Mesendoderm (in vitro differentiated cells): ENCODE data around the gene OLIG1.

Experiments used
- DNase-seq: peaks from one replicate; pipeline ENCODE4 v3.0.0; 2013
- H2AK5ac ChIP-seq: 2 replicates; pipeline ENCODE4 v1.6.1; 2013; ENCODE audit warnings: low read length, inconsistent platforms
- H2BK120ac ChIP-seq: 2 replicates; pipeline ENCODE4 v1.6.1; 2013; ENCODE audit warnings: low read depth, mild to moderate bottlenecking, low read length, moderate library complexity, mixed read lengths
- H2BK15ac ChIP-seq: replicated peaks from 2 replicates; pipeline ENCODE4 v1.6.1; 2013; ENCODE audit warnings: low read depth, mild to moderate bottlenecking, moderate library complexity
- H2BK5ac ChIP-seq: 2 replicates; pipeline ENCODE4 v1.6.1; 2013; ENCODE audit warnings: low read length, inconsistent platforms
- H3K18ac ChIP-seq: 2 replicates; pipeline ENCODE4 v1.6.1; 2013; ENCODE audit warnings: mild to moderate bottlenecking, low read length, mixed read lengths
- H3K23ac ChIP-seq: one replicate; pipeline ENCODE4 v1.6.1; 2013; ENCODE audit warnings: low read length
- H3K27ac ChIP-seq: 2 replicates; pipeline ENCODE4 v1.5.1; 2013; ENCODE audit warnings: low read depth, mild to moderate bottlenecking, inconsistent platforms, low read length, moderate library complexity
- H3K27me3 ChIP-seq: 2 replicates; pipeline ENCODE4 v1.6.1; 2013; ENCODE audit warnings: low read length, control low read depth, mild to moderate bottlenecking, inconsistent platforms; ENCODE audit not compliant: insufficient read depth, poor library complexity
- H3K36me3 ChIP-seq: 2 replicates; pipeline ENCODE4 v1.6.1; 2013; ENCODE audit warnings: low read length, inconsistent platforms; ENCODE audit not compliant: control insufficient read depth, insufficient read depth
- H3K4ac ChIP-seq: one replicate; pipeline ENCODE4 v1.6.1; 2013; ENCODE audit warnings: low read depth, mild to moderate bottlenecking, low read length, moderate library complexity
- H3K4me1 ChIP-seq: 2 replicates; pipeline ENCODE4 v1.6.1; 2013; ENCODE audit warnings: low read depth, low read length, inconsistent platforms; ENCODE audit not compliant: control insufficient read depth
- H3K4me2 ChIP-seq: 2 replicates; pipeline ENCODE4 v1.6.1; 2013; ENCODE audit warnings: low read length
- H3K4me3 ChIP-seq: 2 replicates; pipeline ENCODE4 v1.5.1; 2013; ENCODE audit warnings: mild to moderate bottlenecking, low read length
- H3K56ac ChIP-seq: one replicate; pipeline ENCODE4 v1.6.1; 2013; ENCODE audit warnings: low read length
- H3K79me1 ChIP-seq: 2 replicates; pipeline ENCODE4 v1.6.1; 2013; ENCODE audit warnings: low read length, inconsistent platforms
- H3K79me2 ChIP-seq: 2 replicates; pipeline ENCODE4 v1.6.1; 2013; ENCODE audit warnings: mild to moderate bottlenecking, low read length; ENCODE audit not compliant: control insufficient read depth, insufficient read depth
- H3K9ac ChIP-seq: 2 replicates; pipeline ENCODE4 v1.6.1; 2013; ENCODE audit warnings: low read length, inconsistent platforms
- H4K5ac ChIP-seq: one replicate; pipeline ENCODE4 v1.6.1; 2013; ENCODE audit warnings: low read length
- H4K8ac ChIP-seq: one replicate; pipeline ENCODE4 v1.6.1; 2013; ENCODE audit warnings: low read depth, mild to moderate bottlenecking, control low read depth, low read length, moderate library complexity
- WGBS: extraction: QIAGEN DNeasy Blood & Tissue Kit; methylation state at CpG from one replicate; pipeline ENCODE4 v1.1.7; 2013; ENCODE audit warnings: low lambda C conversion rate, missing lambda C conversion rate; ENCODE audit not compliant: insufficient coverage; ENCODE audit errors: extremely low coverage; 5-methylcytosine and 5-hydroxymethylcytosine counted together

OLIG1 gene

DNA sequence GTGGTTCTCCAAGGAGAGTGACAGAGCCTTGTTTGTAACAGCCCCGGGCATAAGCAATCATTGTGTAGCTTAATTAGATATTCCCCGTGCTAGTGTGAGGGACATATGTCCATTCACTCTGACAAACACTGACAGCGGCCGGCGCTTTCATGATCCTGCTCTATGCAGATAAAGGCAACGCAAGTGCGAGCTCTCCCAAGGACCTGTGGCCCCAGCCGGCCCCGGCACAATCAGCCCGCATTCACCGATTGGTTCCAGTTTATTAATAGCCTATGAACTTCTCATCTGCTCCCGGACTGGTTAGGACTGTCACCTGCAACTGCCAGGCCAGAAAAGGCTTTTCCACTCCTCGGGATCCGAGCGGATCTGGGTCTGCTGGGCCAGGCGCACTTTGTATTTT lies 18.0 kb upstream of the OLIG1 start:
- no peak for DNase-seq
- Histone ChIP-seq H3K4ac (no peak overlapping the region), H4K5ac (no peak overlapping the region), H3K79me1 (no peaks in the 10 kb centered on the region), H2BK15ac (no peak overlapping the region), H2AK5ac (no peak overlapping the region), H3K4me2 (no peak overlapping the region), H3K36me3 (no peaks in the 10 kb centered on the region), H3K56ac (no peak overlapping the region), H3K4me1 (no peaks in the 10 kb centered on the region), H3K9ac (no peak overlapping the region), H2BK5ac (no peak overlapping the region), H3K23ac (no peak overlapping the region), H3K4me3 (no peak overlapping the region), H4K8ac (no peak overlapping the region), H3K79me2 (no peaks in the 10 kb centered on the region), H3K27ac (no peak overlapping the region), H2BK120ac (no peak overlapping the region), H3K27me3 (no peaks in the 10 kb centered on the region), H3K18ac (no peak overlapping the region)
- WGBS = no CpG with 5 or more reads among the region's 16 CpGs

- H2BK5ac ChIP-seq = no peak overlapping the region
- no peak overlapping the region for H3K23ac ChIP-seq
- H3K4me1 ChIP-seq = no peaks in the 10 kb centered on the region
- DNase-seq = no peak
- H3K79me2 ChIP-seq = no peaks in the 10 kb centered on the region
- no peaks in the 10 kb centered on the region for H3K79me1 ChIP-seq
- H2BK120ac ChIP-seq = no peak overlapping the region
- no peak overlapping the region for H3K4ac ChIP-seq
- H3K36me3 ChIP-seq = no peaks in the 10 kb centered on the region
- no peak overlapping the region for H3K9ac ChIP-seq
- H4K8ac ChIP-seq = no peak overlapping the region
- H3K27ac ChIP-seq = no peak overlapping the region
- H2AK5ac ChIP-seq = no peak overlapping the region
- no peak overlapping the region for H2BK15ac ChIP-seq
- no peak overlapping the region for H3K4me2 ChIP-seq
- no peak overlapping the region for H3K18ac ChIP-seq
- no peak overlapping the region for H3K4me3 ChIP-seq
- no peak overlapping the region for H3K56ac ChIP-seq
- no peak overlapping the region for H4K5ac ChIP-seq
- no peaks in the 10 kb centered on the region for H3K27me3 ChIP-seq
Observed at GRCh38 chr21:33053951-33054350, 16.0 kb upstream of the OLIG1 start.

DNA sequence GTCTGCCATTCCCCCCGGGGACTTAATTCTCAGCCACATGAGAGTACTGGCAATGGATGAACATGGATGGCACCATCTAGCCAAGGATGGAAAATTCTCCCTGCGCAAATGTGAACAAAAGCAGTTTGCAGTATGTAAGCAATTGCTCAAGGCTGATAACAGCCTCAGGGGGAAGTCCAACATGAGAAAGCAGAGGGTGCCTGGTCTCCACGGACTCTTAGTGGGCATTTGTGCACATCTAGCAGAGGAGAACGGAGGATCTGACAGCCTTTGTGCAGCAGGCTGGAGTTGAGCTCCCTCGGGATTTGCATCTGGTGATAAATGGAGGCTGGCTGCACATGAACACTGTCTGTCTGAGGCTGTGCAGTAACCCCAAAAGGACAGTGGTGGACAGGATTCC lies 13.9 kb upstream of the OLIG1 start:
- Histone ChIP-seq H3K27ac (no peak overlapping the region), H3K79me2 (no peaks in the 10 kb centered on the region), H3K27me3 (no peaks in the 10 kb centered on the region), H4K5ac (no peak overlapping the region), H3K4me2 (no peak overlapping the region), H3K4me1 (no peaks in the 10 kb centered on the region), H3K56ac (no peak overlapping the region), H3K23ac (no peak overlapping the region), H3K79me1 (no peaks in the 10 kb centered on the region), H3K4ac (no peak overlapping the region), H2BK15ac (no peak overlapping the region), H2BK5ac (no peak overlapping the region), H3K18ac (no peak overlapping the region), H3K4me3 (no peak overlapping the region), H2AK5ac (no peak overlapping the region), H2BK120ac (no peak overlapping the region), H3K36me3 (no peaks in the 10 kb centered on the region), H3K9ac (no peak overlapping the region), H4K8ac (no peak overlapping the region)
- DNase-seq = no peak
- no CpG with 5 or more reads among the region's 5 CpGs for whole genome bisulfite sequencing

GRCh38 chr21:33057385-33057940 lies 12.5 kb upstream of the OLIG1 start:
- Histone ChIP-seq H4K8ac (no peak overlapping the region), H3K4ac (no peak overlapping the region), H3K9ac (no peak overlapping the region), H3K36me3 (no peaks in the 10 kb centered on the region), H2BK5ac (no peak overlapping the region), H3K56ac (no peak overlapping the region), H3K27me3 (no peaks in the 10 kb centered on the region), H2BK15ac (no peak overlapping the region), H3K79me2 (no peaks in the 10 kb centered on the region), H3K23ac (no peak overlapping the region), H3K4me2 (no peak overlapping the region), H2AK5ac (no peak overlapping the region), H3K79me1 (no peaks in the 10 kb centered on the region), H3K18ac (no peak overlapping the region), H3K4me3 (no peak overlapping the region), H4K5ac (no peak overlapping the region), H2BK120ac (no peak overlapping the region), H3K4me1 (no peaks in the 10 kb centered on the region), H3K27ac (no peak overlapping the region)
- WGBS = no CpG with 5 or more reads among the region's 11 CpGs
- DNase-seq = no peak

DNA sequence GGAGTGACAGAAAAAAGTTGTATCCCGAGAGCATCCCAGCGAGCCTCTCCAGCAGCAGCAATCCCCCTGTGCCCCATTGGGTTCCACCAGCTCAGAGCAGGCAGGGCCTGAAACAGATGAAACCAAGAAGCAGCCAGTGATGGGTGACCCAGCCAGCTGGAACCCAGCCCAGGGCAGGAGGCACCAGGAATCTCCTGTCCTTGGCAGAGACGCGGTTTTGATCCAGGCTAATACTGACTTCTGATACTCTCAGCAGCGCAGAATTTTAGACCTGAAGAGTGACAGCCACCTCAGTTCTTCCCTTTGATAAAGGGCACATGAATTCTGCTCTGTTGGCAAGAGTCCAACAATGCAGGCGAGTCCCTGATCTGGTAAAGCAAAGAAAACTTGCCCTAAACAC lies 11.4 kb upstream of the OLIG1 start:
- no peak overlapping the region for H3K18ac ChIP-seq
- no peak overlapping the region for H3K9ac ChIP-seq
- no peak overlapping the region for H2BK15ac ChIP-seq
- no peaks in the 10 kb centered on the region for H3K79me2 ChIP-seq
- no peak overlapping the region for H2AK5ac ChIP-seq
- H3K56ac ChIP-seq = no peak overlapping the region
- no peak overlapping the region for H3K4ac ChIP-seq
- no CpG with 5 or more reads among the region's 6 CpGs for WGBS
- no peak overlapping the region for H3K4me2 ChIP-seq
- no peak overlapping the region for H4K8ac ChIP-seq
- no peak overlapping the region for H3K4me3 ChIP-seq
- no peaks in the 10 kb centered on the region for H3K79me1 ChIP-seq
- H3K27me3 ChIP-seq = peaks cover 2% of the 10 kb centered on the region
- no peak overlapping the region for H2BK5ac ChIP-seq
- no peak overlapping the region for H2BK120ac ChIP-seq
- no peaks in the 10 kb centered on the region for H3K4me1 ChIP-seq
- no peak overlapping the region for H3K23ac ChIP-seq
- H3K36me3 ChIP-seq = no peaks in the 10 kb centered on the region
- H3K27ac ChIP-seq = no peak overlapping the region
- no peak overlapping the region for H4K5ac ChIP-seq
- no peak for DNase-seq

GRCh38 chr21:33058957-33059356 lies 11.0 kb upstream of the OLIG1 start:
- Histone ChIP-seq H2BK15ac (no peak overlapping the region), H2BK120ac (no peak overlapping the region), H3K56ac (no peak overlapping the region), H2AK5ac (no peak overlapping the region), H3K79me1 (no peaks in the 10 kb centered on the region), H3K4ac (no peak overlapping the region), H3K27me3 (peaks cover 4% of the 10 kb centered on the region), H4K8ac (no peak overlapping the region), H3K36me3 (no peaks in the 10 kb centered on the region), H3K4me3 (no peak overlapping the region), H3K4me2 (no peak overlapping the region), H3K79me2 (no peaks in the 10 kb centered on the region), H2BK5ac (no peak overlapping the region), H3K9ac (no peak overlapping the region), H3K4me1 (no peaks in the 10 kb centered on the region), H3K23ac (no peak overlapping the region), H4K5ac (no peak overlapping the region), H3K27ac (no peak overlapping the region), H3K18ac (no peak overlapping the region)
- WGBS = no CpG with 5 or more reads among the region's 6 CpGs
- DNase-seq = no peak
